SK-N-SH treated with all-trans-retinoic acid at 6 μM for 48 hours (cell line): ENCODE results near the gene KCNJ16.

Source experiments
- ATAC-seq: fragments of 200-7000 bp; cut with Tn5 transposase; 3 replicates; pipeline ENCODE4 v1.9.1; 2020; ENCODE audit warnings: mild to moderate bottlenecking, moderate library complexity
- ARNTL ChIP-seq: fragments of 450-650 bp; formaldehyde crosslinking; IDR thresholded peaks from 2 replicates; pipeline ENCODE4 v1.5.0; 2020; ENCODE audit warnings: low read depth, mild to moderate bottlenecking, moderate library complexity, borderline replicate concordance
- BACH2 ChIP-seq: fragments of 250-450 bp; sonication (Bioruptor Pico); IDR thresholded peaks from 2 replicates; pipeline ENCODE4 v1.9.0; 2021; ENCODE audit warnings: mild to moderate bottlenecking, borderline replicate concordance
- CSDC2 ChIP-seq: fragments of 250-450 bp; sonication (Bioruptor Pico); IDR thresholded peaks from 2 replicates; pipeline ENCODE4 v1.5.0; 2020; ENCODE audit warnings: mild to moderate bottlenecking, moderate library complexity
- ESRRG ChIP-seq: fragments of 250-450 bp; sonication (Bioruptor Pico); IDR thresholded peaks from 2 replicates; pipeline ENCODE4 v1.6.1; 2021; ENCODE audit warnings: mild to moderate bottlenecking
- GLIS3 ChIP-seq: fragments of 250-450 bp; sonication (Bioruptor Pico); IDR thresholded peaks from 2 replicates; pipeline ENCODE4 v1.5.0; 2020; ENCODE audit warnings: mild to moderate bottlenecking, moderate library complexity
- ISL1 ChIP-seq: fragments of 250-450 bp; sonication (Bioruptor Pico); IDR thresholded peaks from 2 replicates; pipeline ENCODE4 v2.1.2; 2022; ENCODE audit warnings: mild to moderate bottlenecking, moderate library complexity
- OSR1 ChIP-seq: fragments of 250-450 bp; sonication (Bioruptor Pico); IDR thresholded peaks from 2 replicates; pipeline ENCODE4 v1.8.0; 2022; ENCODE audit warnings: moderate library complexity, mild to moderate bottlenecking, inconsistent platforms
- PPARA ChIP-seq: fragments of 250-450 bp; sonication (Bioruptor Pico); IDR thresholded peaks from 2 replicates; pipeline ENCODE4 v1.5.0; 2020; ENCODE audit warnings: mild to moderate bottlenecking, borderline replicate concordance
- RARB ChIP-seq: fragments of 250-450 bp; sonication (Bioruptor Pico); IDR thresholded peaks from 2 replicates; pipeline ENCODE4 v1.8.0; 2021; ENCODE audit warnings: mild to moderate bottlenecking, moderate library complexity
- SNAI2 ChIP-seq: fragments of 250-450 bp; sonication (Bioruptor Pico); IDR thresholded peaks from 2 replicates; pipeline ENCODE4 v1.5.0; 2020; ENCODE audit warnings: mild to moderate bottlenecking, moderate library complexity
- ZFP3 ChIP-seq: fragments of 250-450 bp; sonication (Bioruptor Pico); IDR thresholded peaks from 2 replicates; pipeline ENCODE4 v1.5.0; 2020; ENCODE audit warnings: mild to moderate bottlenecking, moderate library complexity
- ZFP30 ChIP-seq: fragments of 450-650 bp; formaldehyde crosslinking; IDR thresholded peaks from 2 replicates; pipeline ENCODE4 v1.5.0; 2022; ENCODE audit warnings: mild to moderate bottlenecking, moderate library complexity
- ZNF565 ChIP-seq: fragments of 450-650 bp; formaldehyde crosslinking; conservative IDR thresholded peaks from 2 replicates; pipeline ENCODE4 v1.5.0; 2020; ENCODE audit warnings: low read depth, mild to moderate bottlenecking, moderate library complexity
- ZNF8 ChIP-seq: fragments of 450-650 bp; formaldehyde crosslinking; IDR thresholded peaks from 2 replicates; pipeline ENCODE4 v1.5.0; 2020; ENCODE audit warnings: mild to moderate bottlenecking, moderate library complexity
- TF ChIP-seq, protein P1 (sequence below): fragments of 250-450 bp; sonication (Bioruptor Pico); IDR thresholded peaks from 2 replicates; pipeline ENCODE4 v1.5.1; 2021; ENCODE audit warnings: mild to moderate bottlenecking, moderate library complexity
- TF ChIP-seq, protein P2 (sequence below): fragments of 250-450 bp; sonication (Bioruptor Pico); IDR thresholded peaks from 2 replicates; pipeline ENCODE4 v1.5.1; 2020; ENCODE audit warnings: low read depth, mild to moderate bottlenecking, moderate library complexity
- TF ChIP-seq, protein P3 (sequence below): fragments of 250-450 bp; sonication (Bioruptor Pico); IDR thresholded peaks from 2 replicates; pipeline ENCODE4 v1.8.0; 2020; ENCODE audit warnings: mild to moderate bottlenecking, moderate library complexity, borderline replicate concordance
- TF ChIP-seq, protein P4 (sequence below): fragments of 250-450 bp; sonication (Bioruptor Pico); IDR thresholded peaks from 2 replicates; pipeline ENCODE4 v1.5.0; 2020; ENCODE audit warnings: mild to moderate bottlenecking, moderate library complexity
- TF ChIP-seq, protein P5 (sequence below): fragments of 250-450 bp; sonication (Bioruptor Pico); IDR thresholded peaks from 2 replicates; pipeline ENCODE4 v1.8.0; 2021; ENCODE audit warnings: low read depth, mild to moderate bottlenecking, moderate library complexity, borderline replicate concordance

The KCNJ16 gene

DNA sequence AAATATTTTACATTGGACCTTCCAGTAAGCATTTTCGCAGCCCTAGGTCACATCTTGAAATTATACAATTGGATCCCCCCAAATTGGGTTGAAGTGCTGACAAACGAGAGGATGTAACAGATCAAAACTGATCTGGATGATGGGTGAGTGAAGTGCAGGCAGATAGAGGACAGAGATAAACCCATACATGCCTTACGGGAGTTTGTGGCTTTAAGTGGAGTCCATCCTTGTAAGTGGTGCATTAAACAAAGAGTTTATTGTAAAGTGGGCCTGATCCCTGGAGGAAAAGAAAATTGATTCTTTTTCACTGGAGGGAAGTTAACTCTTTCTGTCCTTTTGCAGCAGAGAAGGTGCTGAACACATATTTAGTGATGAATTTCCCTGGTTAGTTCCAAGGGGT, 55.3 kb downstream of the KCNJ16 start:
- TF ChIP-seq ZNF8 (CRISPR knock-in tag) (no peak), CSDC2 (no peak), ZFP30 (CRISPR knock-in tag) (no peak), GLIS3 (CRISPR knock-in tag) (no peak), ZNF565 (CRISPR knock-in tag) (no peak), ISL1 (CRISPR knock-in tag) (no peak), ZFP3 (CRISPR knock-in tag) (no peak), PPARA (CRISPR knock-in tag) (no peak), SNAI2 (CRISPR knock-in tag) (no peak), BACH2 (CRISPR knock-in tag) (no peak)
- TF ChIP-seq, protein P1, sequence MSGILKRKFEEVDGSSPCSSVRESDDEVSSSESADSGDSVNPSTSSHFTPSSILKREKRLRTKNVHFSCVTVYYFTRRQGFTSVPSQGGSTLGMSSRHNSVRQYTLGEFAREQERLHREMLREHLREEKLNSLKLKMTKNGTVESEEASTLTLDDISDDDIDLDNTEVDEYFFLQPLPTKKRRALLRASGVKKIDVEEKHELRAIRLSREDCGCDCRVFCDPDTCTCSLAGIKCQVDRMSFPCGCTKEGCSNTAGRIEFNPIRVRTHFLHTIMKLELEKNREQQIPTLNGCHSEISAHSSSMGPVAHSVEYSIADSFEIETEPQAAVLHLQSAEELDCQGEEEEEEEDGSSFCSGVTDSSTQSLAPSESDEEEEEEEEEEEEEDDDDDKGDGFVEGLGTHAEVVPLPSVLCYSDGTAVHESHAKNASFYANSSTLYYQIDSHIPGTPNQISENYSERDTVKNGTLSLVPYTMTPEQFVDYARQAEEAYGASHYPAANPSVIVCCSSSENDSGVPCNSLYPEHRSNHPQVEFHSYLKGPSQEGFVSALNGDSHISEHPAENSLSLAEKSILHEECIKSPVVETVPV (CRISPR knock-in tag) = no peak
- TF ChIP-seq, protein P2, sequence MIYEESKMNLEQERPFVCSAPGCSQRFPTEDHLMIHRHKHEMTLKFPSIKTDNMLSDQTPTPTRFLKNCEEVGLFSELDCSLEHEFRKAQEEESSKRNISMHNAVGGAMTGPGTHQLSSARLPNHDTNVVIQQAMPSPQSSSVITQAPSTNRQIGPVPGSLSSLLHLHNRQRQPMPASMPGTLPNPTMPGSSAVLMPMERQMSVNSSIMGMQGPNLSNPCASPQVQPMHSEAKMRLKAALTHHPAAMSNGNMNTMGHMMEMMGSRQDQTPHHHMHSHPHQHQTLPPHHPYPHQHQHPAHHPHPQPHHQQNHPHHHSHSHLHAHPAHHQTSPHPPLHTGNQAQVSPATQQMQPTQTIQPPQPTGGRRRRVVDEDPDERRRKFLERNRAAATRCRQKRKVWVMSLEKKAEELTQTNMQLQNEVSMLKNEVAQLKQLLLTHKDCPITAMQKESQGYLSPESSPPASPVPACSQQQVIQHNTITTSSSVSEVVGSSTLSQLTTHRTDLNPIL (CRISPR knock-in tag) = no peak
- TF ChIP-seq, protein P3, sequence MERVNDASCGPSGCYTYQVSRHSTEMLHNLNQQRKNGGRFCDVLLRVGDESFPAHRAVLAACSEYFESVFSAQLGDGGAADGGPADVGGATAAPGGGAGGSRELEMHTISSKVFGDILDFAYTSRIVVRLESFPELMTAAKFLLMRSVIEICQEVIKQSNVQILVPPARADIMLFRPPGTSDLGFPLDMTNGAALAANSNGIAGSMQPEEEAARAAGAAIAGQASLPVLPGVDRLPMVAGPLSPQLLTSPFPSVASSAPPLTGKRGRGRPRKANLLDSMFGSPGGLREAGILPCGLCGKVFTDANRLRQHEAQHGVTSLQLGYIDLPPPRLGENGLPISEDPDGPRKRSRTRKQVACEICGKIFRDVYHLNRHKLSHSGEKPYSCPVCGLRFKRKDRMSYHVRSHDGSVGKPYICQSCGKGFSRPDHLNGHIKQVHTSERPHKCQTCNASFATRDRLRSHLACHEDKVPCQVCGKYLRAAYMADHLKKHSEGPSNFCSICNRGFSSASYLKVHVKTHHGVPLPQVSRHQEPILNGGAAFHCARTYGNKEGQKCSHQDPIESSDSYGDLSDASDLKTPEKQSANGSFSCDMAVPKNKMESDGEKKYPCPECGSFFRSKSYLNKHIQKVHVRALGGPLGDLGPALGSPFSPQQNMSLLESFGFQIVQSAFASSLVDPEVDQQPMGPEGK (CRISPR knock-in tag) = no peak
- no peak for ATAC-seq

DNA sequence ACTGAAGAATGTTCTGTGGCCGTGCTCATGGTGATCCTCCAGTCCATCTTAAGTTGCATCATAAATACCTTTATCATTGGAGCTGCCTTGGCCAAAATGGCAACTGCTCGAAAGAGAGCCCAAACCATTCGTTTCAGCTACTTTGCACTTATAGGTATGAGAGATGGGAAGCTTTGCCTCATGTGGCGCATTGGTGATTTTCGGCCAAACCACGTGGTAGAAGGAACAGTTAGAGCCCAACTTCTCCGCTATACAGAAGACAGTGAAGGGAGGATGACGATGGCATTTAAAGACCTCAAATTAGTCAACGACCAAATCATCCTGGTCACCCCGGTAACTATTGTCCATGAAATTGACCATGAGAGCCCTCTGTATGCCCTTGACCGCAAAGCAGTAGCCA, 57.5 kb downstream of the KCNJ16 start:
- no peak for TF ChIP-seq ESRRG
- no peak for TF ChIP-seq OSR1 (CRISPR knock-in tag)
- TF ChIP-seq SNAI2 (CRISPR knock-in tag) = no peak
- no peak for TF ChIP-seq ARNTL (CRISPR knock-in tag)
- TF ChIP-seq, protein P4, sequence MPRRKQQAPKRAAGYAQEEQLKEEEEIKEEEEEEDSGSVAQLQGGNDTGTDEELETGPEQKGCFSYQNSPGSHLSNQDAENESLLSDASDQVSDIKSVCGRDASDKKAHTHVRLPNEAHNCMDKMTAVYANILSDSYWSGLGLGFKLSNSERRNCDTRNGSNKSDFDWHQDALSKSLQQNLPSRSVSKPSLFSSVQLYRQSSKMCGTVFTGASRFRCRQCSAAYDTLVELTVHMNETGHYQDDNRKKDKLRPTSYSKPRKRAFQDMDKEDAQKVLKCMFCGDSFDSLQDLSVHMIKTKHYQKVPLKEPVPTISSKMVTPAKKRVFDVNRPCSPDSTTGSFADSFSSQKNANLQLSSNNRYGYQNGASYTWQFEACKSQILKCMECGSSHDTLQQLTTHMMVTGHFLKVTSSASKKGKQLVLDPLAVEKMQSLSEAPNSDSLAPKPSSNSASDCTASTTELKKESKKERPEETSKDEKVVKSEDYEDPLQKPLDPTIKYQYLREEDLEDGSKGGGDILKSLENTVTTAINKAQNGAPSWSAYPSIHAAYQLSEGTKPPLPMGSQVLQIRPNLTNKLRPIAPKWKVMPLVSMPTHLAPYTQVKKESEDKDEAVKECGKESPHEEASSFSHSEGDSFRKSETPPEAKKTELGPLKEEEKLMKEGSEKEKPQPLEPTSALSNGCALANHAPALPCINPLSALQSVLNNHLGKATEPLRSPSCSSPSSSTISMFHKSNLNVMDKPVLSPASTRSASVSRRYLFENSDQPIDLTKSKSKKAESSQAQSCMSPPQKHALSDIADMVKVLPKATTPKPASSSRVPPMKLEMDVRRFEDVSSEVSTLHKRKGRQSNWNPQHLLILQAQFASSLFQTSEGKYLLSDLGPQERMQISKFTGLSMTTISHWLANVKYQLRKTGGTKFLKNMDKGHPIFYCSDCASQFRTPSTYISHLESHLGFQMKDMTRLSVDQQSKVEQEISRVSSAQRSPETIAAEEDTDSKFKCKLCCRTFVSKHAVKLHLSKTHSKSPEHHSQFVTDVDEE (CRISPR knock-in tag) = no peak
- TF ChIP-seq CSDC2 = no peak
- no peak for TF ChIP-seq BACH2 (CRISPR knock-in tag)
- TF ChIP-seq, all 23 proteins: peak for 0
- ATAC-seq = no peak

DNA sequence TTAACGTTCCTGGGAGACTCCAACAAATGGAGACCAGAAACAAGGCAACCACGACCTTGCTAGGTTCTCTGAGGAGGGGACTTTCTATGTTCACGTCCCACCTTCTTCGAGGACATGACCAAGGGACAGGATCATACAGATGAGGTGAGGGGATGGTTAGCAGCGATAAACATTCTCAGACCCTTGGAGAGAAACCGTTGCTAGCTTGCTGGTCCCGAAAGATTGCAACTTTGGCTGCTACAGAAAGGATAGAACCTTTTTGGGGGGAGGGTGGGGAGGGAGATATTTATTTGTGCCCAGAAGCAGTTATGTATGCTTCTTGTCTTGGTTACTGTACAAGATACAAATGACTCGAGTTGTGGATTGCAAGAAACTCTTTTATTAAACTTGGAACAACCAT, 59.0 kb downstream of the KCNJ16 start:
- TF ChIP-seq GLIS3 (CRISPR knock-in tag) (no peak), ZFP30 (CRISPR knock-in tag) (no peak), RARB (CRISPR knock-in tag) (no peak), CSDC2 (no peak), ZFP3 (CRISPR knock-in tag) (no peak)
- TF ChIP-seq, protein P3 (CRISPR knock-in tag) = no peak
- no peak for ATAC-seq

DNA sequence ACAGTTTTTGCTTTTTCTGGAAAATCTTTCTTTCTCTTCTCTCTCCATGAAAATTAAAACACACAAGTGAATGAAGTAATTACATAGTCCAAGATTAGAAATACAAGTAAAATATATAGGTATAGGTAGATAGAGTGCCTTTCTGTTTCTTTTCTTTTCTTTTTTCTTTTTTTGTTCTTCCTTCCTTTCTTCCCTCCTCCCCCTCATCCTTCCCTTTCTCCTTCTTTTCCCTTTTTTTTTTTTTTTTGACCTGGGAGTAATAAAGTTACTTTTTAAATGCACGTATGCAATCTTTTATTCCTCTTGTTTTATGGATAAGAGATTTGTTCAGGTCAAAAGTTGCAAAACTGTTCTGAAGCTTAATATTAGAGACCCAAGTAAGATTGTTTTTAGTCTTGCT, 59.8 kb downstream of the KCNJ16 start:
- no peak for ATAC-seq
- no peak for TF ChIP-seq ESRRG
- no peak for TF ChIP-seq SNAI2 (CRISPR knock-in tag)
- TF ChIP-seq, protein P5, sequence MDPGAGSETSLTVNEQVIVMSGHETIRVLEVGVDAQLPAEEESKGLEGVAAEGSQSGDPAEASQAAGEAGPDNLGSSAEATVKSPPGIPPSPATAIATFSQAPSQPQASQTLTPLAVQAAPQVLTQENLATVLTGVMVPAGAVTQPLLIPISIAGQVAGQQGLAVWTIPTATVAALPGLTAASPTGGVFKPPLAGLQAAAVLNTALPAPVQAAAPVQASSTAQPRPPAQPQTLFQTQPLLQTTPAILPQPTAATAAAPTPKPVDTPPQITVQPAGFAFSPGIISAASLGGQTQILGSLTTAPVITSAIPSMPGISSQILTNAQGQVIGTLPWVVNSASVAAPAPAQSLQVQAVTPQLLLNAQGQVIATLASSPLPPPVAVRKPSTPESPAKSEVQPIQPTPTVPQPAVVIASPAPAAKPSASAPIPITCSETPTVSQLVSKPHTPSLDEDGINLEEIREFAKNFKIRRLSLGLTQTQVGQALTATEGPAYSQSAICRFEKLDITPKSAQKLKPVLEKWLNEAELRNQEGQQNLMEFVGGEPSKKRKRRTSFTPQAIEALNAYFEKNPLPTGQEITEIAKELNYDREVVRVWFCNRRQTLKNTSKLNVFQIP (CRISPR knock-in tag) = no peak
- TF ChIP-seq, all 23 proteins: peak for 0
